ENCODE results near the gene PAK4.

GRCh38 chr19:39090881-39091280 lies 34.7 kb upstream of the PAK4 start:
- TF ChIP-seq POLR2AphosphoS5 (IDR thresholded peaks at IDR 0.05; ENCODE audit: low read depth, low read length) = no peak
- TF ChIP-seq, protein P1, sequence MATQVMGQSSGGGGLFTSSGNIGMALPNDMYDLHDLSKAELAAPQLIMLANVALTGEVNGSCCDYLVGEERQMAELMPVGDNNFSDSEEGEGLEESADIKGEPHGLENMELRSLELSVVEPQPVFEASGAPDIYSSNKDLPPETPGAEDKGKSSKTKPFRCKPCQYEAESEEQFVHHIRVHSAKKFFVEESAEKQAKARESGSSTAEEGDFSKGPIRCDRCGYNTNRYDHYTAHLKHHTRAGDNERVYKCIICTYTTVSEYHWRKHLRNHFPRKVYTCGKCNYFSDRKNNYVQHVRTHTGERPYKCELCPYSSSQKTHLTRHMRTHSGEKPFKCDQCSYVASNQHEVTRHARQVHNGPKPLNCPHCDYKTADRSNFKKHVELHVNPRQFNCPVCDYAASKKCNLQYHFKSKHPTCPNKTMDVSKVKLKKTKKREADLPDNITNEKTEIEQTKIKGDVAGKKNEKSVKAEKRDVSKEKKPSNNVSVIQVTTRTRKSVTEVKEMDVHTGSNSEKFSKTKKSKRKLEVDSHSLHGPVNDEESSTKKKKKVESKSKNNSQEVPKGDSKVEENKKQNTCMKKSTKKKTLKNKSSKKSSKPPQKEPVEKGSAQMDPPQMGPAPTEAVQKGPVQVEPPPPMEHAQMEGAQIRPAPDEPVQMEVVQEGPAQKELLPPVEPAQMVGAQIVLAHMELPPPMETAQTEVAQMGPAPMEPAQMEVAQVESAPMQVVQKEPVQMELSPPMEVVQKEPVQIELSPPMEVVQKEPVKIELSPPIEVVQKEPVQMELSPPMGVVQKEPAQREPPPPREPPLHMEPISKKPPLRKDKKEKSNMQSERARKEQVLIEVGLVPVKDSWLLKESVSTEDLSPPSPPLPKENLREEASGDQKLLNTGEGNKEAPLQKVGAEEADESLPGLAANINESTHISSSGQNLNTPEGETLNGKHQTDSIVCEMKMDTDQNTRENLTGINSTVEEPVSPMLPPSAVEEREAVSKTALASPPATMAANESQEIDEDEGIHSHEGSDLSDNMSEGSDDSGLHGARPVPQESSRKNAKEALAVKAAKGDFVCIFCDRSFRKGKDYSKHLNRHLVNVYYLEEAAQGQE (IDR thresholded peaks at IDR 0.05; ENCODE audit: insufficient read depth in 1 of 2, low read depth in 2 of 2, low read length in 2 of 2) = no peak
- no peak for TF ChIP-seq FOXP2 (optimal IDR thresholded peaks at IDR 0.05; ENCODE audit: borderline replicate concordance, extremely low read depth, extremely low read length, insufficient read depth)
